Bronchial epithelial cell (primary cell): Measurements from ENCODE around the gene FAM114A1. TPM values are rescaled to one million over a fixed set of nuclear protein-coding genes. Genes with fewer than 3 reads are reported as not detected.
"Not testable (repeated sequence)": the region's sequence is repeated elsewhere in the genome, so short reads cannot be mapped to it uniquely, and the experiment has no call there.

Source experiments
- DNase-seq: peaks from one replicate; pipeline ENCODE4 v3.0.0-alpha.2; 2010; ENCODE audit warnings: low read depth
- FAIRE-seq: peaks from 2 replicates; lab custom pipeline; 2011; peaks lifted over from hg19 to GRCh38; lab: Jason Lieb, UNC
- H3K27me3 ChIP-seq: 2 replicates; pipeline ENCODE4 v1.5.1; 2011; ENCODE audit warnings: low read length; ENCODE audit not compliant: control insufficient read depth, insufficient read depth
- H3K36me3 ChIP-seq: 2 replicates; pipeline ENCODE4 v1.5.1; 2011; ENCODE audit warnings: low read length; ENCODE audit not compliant: control insufficient read depth, insufficient read depth
- H3K4me3 ChIP-seq: 2 replicates; pipeline ENCODE4 v1.5.1; 2011; ENCODE audit warnings: mild to moderate bottlenecking, low read depth, low read length, control low read depth
- CTCF ChIP-seq: IDR thresholded peaks from 2 replicates; pipeline ENCODE4 v1.5.1; 2011; ENCODE audit warnings: mild to moderate bottlenecking, moderate library complexity, low read length, control low read depth, inconsistent platforms; ENCODE audit not compliant: insufficient read depth, severe bottlenecking
- total RNA-seq: library from RNA; depleted of rRNA; stranded (reverse); fragments of >200 nt; gene quantifications from 2 replicates; pipeline ENCODE4 v1.2.1, GENCODE V29; 2014

Gene FAM114A1
- total RNA-seq, 1 donor from 2014 or later, result 44.2 TPM

- no peak for DNase-seq
- H3K4me3 ChIP-seq, result no peak overlapping the region
- no peaks in the 10 kb centered on the region for H3K27me3 ChIP-seq
- no peak for FAIRE-seq
- no peak for TF ChIP-seq CTCF
- H3K36me3 ChIP-seq, result peaks cover 9% of the 10 kb centered on the region
Measured at GRCh38 chr4:38930707-38931106, 63.1 kb downstream of the FAM114A1 start.

GRCh38 chr4:38931125-38931524, 63.5 kb downstream of the FAM114A1 start:
- no peak for FAIRE-seq
- H3K27me3 ChIP-seq, result no peaks in the 10 kb centered on the region
- no peak overlapping the region for H3K4me3 ChIP-seq
- no peak for TF ChIP-seq CTCF
- H3K36me3 ChIP-seq, result peaks cover 9% of the 10 kb centered on the region
- no peak for DNase-seq

GRCh38 chr4:38935391-38936073, 67.9 kb downstream of the FAM114A1 start:
- no peaks in the 10 kb centered on the region for H3K27me3 ChIP-seq
- no peak for FAIRE-seq

GRCh38 chr4:38939165-38939564, 71.6 kb downstream of the FAM114A1 start:
- DNase-seq (no peak), FAIRE-seq (no peak)
- no peak for TF ChIP-seq CTCF
- Histone ChIP-seq H3K4me3 (no peak overlapping the region), H3K36me3 (peaks cover 2% of the 10 kb centered on the region), H3K27me3 (no peaks in the 10 kb centered on the region)

More at GRCh38 chr4:38935391-38936073, 67.9 kb downstream of the FAM114A1 start:
- Histone ChIP-seq H3K4me3 (no peak overlapping the region), H3K36me3 (peaks cover 3% of the 10 kb centered on the region)
- no peak for DNase-seq
- no peak for TF ChIP-seq CTCF

GRCh38 chr4:38940476-38940875, 72.9 kb downstream of the FAM114A1 start:
- DNase-seq, result no peak
- FAIRE-seq, result no peak
- TF ChIP-seq CTCF, result no peak
- Histone ChIP-seq H3K36me3 (peaks cover 1% of the 10 kb centered on the region), H3K4me3 (no peak overlapping the region), H3K27me3 (no peaks in the 10 kb centered on the region)

GRCh38 chr4:38941906-38942305, 74.3 kb downstream of the FAM114A1 start:
- not testable (repeated sequence) for H3K27me3 ChIP-seq, DNase-seq, FAIRE-seq, H3K4me3 ChIP-seq, H3K36me3 ChIP-seq
